Ascending aorta (tissue), 2 donors: Measurements from ENCODE around the gene GRM7. TPM values are rescaled to one million over a fixed set of nuclear protein-coding genes. Genes with fewer than 3 reads are reported as not detected.

Experiments
- DNase-seq, 2 donors: peaks; one replicate each; pipeline ENCODE4 v3.0.0-alpha.2; 2019; ENCODE audit warnings: low spot score in 2 of 2
- H3K27ac ChIP-seq, 2 donors: fragments of 200-600 bp; sonication (generic); one replicate each; pipeline ENCODE4 v1.5.1; 2016 to 2017; ENCODE audit warnings: mild to moderate bottlenecking in 1 of 2
- H3K27me3 ChIP-seq: fragments of 200-600 bp; sonication (generic); one replicate; pipeline ENCODE4 v1.5.1; 2017
- H3K36me3 ChIP-seq, 2 donors: fragments of 200-600 bp; sonication (generic); one replicate each; pipeline ENCODE4 v1.5.1; 2016
- H3K4me1 ChIP-seq, 2 donors: fragments of 200-600 bp; sonication (generic); one replicate each; pipeline ENCODE4 v1.5.1; 2016 to 2017; ENCODE audit warnings: mild to moderate bottlenecking in 1 of 2
- H3K4me3 ChIP-seq, 2 donors: fragments of 200-600 bp; sonication (generic); one replicate each; pipeline ENCODE4 v1.5.1; 2016 to 2017; ENCODE audit warnings: mild to moderate bottlenecking in 1 of 2
- H3K9me3 ChIP-seq, 2 donors: fragments of 200-600 bp; sonication (generic); one replicate each; pipeline ENCODE4 v1.5.1; 2016
- CTCF ChIP-seq, 3 experiments: fragments of 200-600 bp in 2 of 3; fragments of 450-650 bp in 1 of 3; sonication (generic) in 2 of 3; IDR thresholded peaks; one replicate each; pipeline ENCODE4 v1.5.1; 2016 to 2019; ENCODE audit warnings: antibody characterized with exemption in 3 of 3, mild to moderate bottlenecking in 1 of 3, moderate library complexity in 1 of 3
- intact Hi-C: fragments of 100-400 bp; cut with DNase I; formaldehyde crosslinking; loops from one replicate; pipeline ENCODE4 v1.15.1; 2023
- total RNA-seq: library from RNA; depleted of rRNA; stranded (reverse); fragments of >200 nt; gene quantifications from one replicate; pipeline ENCODE4 v1.1.0, GENCODE V29; 2016

Gene GRM7
- total RNA-seq, 1 donor from 2014 or later, result 4.8 TPM

GRCh38 chr3:7574435-7574834, 713.5 kb downstream of the GRM7 start:
- no peak for TF ChIP-seq CTCF (IDR thresholded peaks at IDR 0.05)
- DNase-seq, result no peak
- no peak overlapping the region for H3K27ac ChIP-seq
- no peaks in the 10 kb centered on the region for H3K36me3 ChIP-seq
- H3K27me3 ChIP-seq, result no peaks in the 10 kb centered on the region
- intact Hi-C loops, result no loop called here
- no peak overlapping the region for H3K4me3 ChIP-seq
- H3K4me1 ChIP-seq, result peaks cover 0 to 3% of the 10 kb centered on the region in 2 donors
- peaks cover 0 to 5% of the 10 kb centered on the region in 2 donors for H3K9me3 ChIP-seq

- TF ChIP-seq CTCF (IDR thresholded peaks at IDR 0.05), result no peak
- Histone ChIP-seq H3K4me1 (peaks cover 0 to 3% of the 10 kb centered on the region in 2 donors), H3K4me3 (no peak overlapping the region), H3K27me3 (no peaks in the 10 kb centered on the region), H3K9me3 (no peaks in the 10 kb centered on the region), H3K27ac (no peak overlapping the region), H3K36me3 (no peaks in the 10 kb centered on the region)
- DNase-seq, result no peak
- intact Hi-C loops, result no loop called here
Measured at GRCh38 chr3:7576071-7576470, 715.2 kb downstream of the GRM7 start.

GRCh38 chr3:7576506-7576905, 715.6 kb downstream of the GRM7 start:
- Histone ChIP-seq H3K27me3 (no peaks in the 10 kb centered on the region), H3K4me1 (peaks cover 0 to 3% of the 10 kb centered on the region in 2 donors), H3K36me3 (no peaks in the 10 kb centered on the region), H3K4me3 (no peak overlapping the region), H3K27ac (no peak overlapping the region), H3K9me3 (no peaks in the 10 kb centered on the region)
- intact Hi-C loops, result no loop called here
- DNase-seq, result no peak
- TF ChIP-seq CTCF (IDR thresholded peaks at IDR 0.05), result no peak

GRCh38 chr3:7577513-7577912, 716.6 kb downstream of the GRM7 start:
- Histone ChIP-seq H3K4me3 (no peak overlapping the region), H3K27me3 (no peaks in the 10 kb centered on the region), H3K9me3 (no peaks in the 10 kb centered on the region), H3K4me1 (peaks cover 0 to 3% of the 10 kb centered on the region in 2 donors), H3K36me3 (no peaks in the 10 kb centered on the region), H3K27ac (no peak overlapping the region)
- intact Hi-C loops, result no loop called here
- no peak for DNase-seq
- TF ChIP-seq CTCF (IDR thresholded peaks at IDR 0.05), result no peak

GRCh38 chr3:7581831-7582230, 720.9 kb downstream of the GRM7 start:
- no peaks in the 10 kb centered on the region for H3K27me3 ChIP-seq
- H3K4me1 ChIP-seq, result no peaks in the 10 kb centered on the region
- H3K27ac ChIP-seq, result no peak overlapping the region
- H3K36me3 ChIP-seq, result no peaks in the 10 kb centered on the region
- no peaks in the 10 kb centered on the region for H3K9me3 ChIP-seq
- DNase-seq, result no peak
- no peak for TF ChIP-seq CTCF (IDR thresholded peaks at IDR 0.05)
- intact Hi-C loops, result no loop called here
- no peak overlapping the region for H3K4me3 ChIP-seq

GRCh38 chr3:7585052-7585451, 724.1 kb downstream of the GRM7 start:
- H3K4me1 ChIP-seq, result no peaks in the 10 kb centered on the region
- H3K9me3 ChIP-seq, result no peaks in the 10 kb centered on the region
- H3K4me3 ChIP-seq, result no peak overlapping the region
- H3K27ac ChIP-seq, result no peak overlapping the region
- no peaks in the 10 kb centered on the region for H3K36me3 ChIP-seq
- DNase-seq, result no peak
- H3K27me3 ChIP-seq, result no peaks in the 10 kb centered on the region
- no peak for TF ChIP-seq CTCF (IDR thresholded peaks at IDR 0.05)
- intact Hi-C loops, result no loop called here
